GM18520 (cell line): ENCODE data around the gene LRRC14B.
"Not testable (repeated sequence)": the region's sequence is repeated elsewhere in the genome, so short reads cannot be mapped to it uniquely, and the experiment has no call there.

Source experiments
- ATAC-seq: cut with Tn5 transposase; IDR thresholded peaks from one replicate; pipeline ENCODE4 v1.9.1; 2021; ENCODE audit not compliant: unreplicated experiment

The LRRC14B gene

DNA sequence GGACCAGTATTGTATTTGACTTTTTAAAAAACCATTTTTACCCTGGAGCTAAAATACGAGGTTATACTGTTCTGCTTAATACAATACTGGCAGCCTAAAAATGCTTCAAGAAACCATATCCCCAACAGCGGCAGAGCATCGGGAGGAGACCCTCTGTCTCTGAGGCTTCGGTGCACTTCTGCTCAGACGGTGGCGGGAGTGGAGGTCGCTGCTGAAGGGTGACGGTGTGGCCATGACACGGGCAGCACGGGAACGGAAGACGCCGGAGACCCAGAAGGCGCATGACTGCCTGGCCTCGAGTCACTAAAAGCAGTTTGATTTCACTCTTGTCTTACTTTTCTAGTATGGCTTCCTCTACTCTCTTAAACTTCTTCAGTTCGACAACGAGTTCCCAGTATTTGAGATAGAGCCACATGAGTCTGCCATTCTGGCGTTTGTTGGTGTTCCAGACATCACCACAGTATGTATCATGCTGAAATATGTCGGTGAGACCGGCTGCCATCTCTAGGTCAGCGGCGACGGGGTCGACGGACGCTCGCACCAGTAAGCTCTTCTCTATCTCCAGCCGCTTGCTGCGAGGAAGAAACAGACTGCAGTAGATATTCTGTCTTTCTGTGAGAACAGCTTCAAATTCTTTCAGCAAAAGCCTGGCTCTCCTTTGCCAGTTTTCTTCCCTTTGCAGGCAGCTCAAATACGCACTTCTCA is 13.8 kb downstream of the LRRC14B start:
- no peak for ATAC-seq

GRCh38 chr5:206406-206805 is 15.1 kb downstream of the LRRC14B start:
- ATAC-seq = no peak

DNA sequence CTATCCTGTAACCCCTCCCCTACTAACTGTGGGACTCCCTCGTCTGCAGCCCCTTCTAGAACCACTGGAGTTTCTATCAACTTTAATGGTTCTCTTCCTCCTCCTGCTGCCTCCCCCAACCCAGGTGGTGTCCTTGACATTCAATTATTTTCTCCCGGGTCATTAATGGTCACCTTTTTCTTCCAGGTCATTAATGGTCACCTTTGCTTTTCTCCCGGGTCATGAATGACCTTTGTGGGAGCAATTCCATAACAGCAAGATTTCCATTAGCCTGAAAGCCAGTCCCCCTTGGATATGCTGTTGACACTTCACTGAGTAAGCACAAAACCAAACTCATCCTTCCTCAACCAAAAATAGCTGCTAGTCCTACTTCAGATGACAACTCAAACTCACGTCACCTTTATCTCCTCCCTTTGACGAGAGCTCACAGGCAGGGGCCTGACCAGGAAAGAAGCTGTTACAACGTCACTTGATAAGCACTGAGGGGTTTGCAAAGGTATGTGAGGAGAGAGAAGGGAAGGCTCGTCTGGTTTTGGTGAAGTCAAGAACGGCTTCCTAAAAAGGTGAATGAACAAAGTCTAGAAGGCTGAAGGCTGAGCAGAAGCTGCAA is 15.7 kb downstream of the LRRC14B start:
- no peak for ATAC-seq

DNA sequence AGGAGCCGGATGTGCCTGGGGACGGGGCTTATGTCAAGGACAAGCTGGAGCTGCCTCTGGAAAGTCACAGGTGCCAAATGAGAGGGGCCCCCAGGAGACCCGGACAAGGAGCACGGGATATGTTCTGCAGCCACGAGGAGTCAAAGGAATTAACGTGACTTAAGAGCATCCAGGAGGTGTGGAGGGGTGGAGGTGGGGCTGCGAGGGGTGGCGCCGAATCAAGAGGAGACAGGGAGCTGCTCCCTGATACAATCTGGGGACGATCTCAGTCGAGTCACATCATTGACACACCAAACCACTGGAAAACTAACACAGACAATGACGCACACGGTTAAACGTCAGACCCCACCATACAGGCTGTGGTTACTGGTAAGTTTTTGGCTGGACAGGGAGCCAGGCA is 16.3 kb downstream of the LRRC14B start:
- ATAC-seq = no peak

DNA sequence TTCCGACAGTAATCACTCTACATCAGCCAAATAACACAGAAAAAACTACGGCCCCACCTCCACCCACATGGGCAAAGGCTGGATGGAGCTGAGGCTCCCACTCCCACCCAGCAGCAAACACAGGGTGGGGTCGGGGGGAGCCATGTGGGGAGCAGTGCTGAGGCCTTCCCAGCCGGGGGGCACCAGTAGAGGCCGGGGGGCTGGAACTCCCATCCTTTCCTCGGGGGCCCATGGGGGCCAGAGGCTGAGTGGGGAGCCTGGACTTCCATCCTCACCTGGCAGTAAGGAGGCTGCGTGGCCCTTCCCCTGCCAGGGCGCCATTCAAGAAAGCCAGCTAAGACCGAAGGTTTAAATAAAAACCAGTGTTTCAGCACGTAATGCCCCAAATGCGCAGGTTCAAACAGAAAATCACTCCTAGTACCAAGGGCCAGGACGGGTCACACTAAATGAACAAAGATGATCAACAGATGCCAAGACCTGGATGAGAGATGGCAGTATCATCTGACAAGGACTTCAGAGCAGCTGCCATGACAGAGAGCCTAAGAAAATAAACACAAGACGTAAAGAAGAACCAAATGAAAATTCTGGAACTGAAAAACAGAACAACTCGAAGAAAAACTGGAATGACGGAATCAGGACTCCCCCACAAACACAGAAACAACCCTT is 17.3 kb downstream of the LRRC14B start:
- ATAC-seq = no peak

GRCh38 chr5:213803-214395 is 22.6 kb downstream of the LRRC14B start:
- no peak for ATAC-seq

DNA sequence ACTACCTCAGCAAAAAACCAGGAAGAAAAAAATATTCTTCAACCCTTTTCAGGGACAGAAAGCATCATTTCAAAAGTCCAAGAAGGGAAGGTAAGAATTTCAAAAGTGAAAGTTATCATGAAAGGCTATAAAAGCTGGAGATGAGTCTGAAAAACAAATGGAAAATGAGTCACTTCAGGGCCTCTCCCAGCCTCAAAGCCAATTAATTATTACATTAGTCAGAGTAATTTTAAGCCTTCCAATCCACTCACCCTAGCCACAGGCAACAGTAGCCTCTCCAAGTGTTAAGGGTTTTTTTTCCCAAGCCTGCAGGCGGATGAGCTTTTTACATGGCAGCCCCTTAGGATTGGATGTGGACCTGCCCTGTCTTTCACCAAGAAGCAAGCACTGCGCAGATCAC is 24.0 kb downstream of the LRRC14B start:
- ATAC-seq = not testable (repeated sequence)

- ATAC-seq = not testable (repeated sequence)
These were observed 24.8 kb downstream of the LRRC14B start for GRCh38 chr5:216076-216475.

GRCh38 chr5:217494-218456 is 26.5 kb downstream of the LRRC14B start, which contains the start of the genes CCDC127 and SDHA:
CCDC127 (minus strand) TSS chr5:218153; CDS start chr5:216849, 1,304 bp downstream.
SDHA (plus strand) TSS chr5:218320; CDS start chr5:218356, 36 bp downstream.
- peak; percentile 64 for ATAC-seq

- peak; percentile 9 for ATAC-seq
These were observed 27.4 kb downstream of the LRRC14B start for GRCh38 chr5:218457-219291.

- no peak for ATAC-seq
These were observed 28.2 kb downstream of the LRRC14B start for GRCh38 chr5:219460-219863.

GRCh38 chr5:219991-220390 is 28.7 kb downstream of the LRRC14B start:
- no peak for ATAC-seq

- ATAC-seq = not testable (repeated sequence)
These were observed 31.8 kb downstream of the LRRC14B start for GRCh38 chr5:222951-223715.

DNA sequence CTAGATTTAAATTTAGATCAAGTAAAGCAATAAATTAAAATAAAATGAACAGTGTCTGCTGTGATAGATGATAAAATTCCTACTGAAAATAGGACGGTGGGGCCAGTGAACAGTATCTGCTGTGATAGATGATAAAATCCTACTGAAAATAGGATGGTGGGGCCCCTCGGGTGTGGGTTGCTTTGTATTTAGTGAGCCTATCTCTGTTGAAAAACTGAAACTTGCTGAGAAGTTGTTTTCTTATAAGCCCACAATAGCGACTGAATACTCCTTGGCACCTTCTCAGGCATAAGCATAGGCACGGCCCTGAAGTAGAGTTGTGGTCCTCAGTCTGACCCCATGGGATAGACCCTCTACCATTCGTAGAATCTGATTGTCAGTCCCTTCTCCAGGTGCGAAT is 32.5 kb downstream of the LRRC14B start:
- no peak for ATAC-seq

- ATAC-seq = no peak
These were observed 34.0 kb downstream of the LRRC14B start for GRCh38 chr5:225334-225733.

DNA sequence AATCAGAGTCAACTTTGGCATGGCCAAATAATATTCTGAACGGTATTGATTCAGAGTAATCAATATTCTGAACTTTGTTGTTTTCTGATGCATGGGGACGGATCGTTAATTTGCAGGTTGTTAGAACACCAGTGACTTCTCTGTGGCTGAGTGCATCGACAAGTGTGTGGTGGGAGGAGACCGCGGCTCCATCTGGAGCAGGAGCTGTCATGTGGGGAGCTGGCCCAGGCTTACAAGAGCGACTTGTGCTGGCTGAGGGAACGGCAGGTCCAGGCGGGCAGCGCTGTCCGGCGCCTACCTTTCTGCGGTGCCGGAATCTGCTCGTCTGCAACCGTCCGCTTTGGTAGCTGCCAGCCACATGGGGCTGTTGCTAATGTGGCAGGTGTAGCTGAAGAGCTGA is 36.1 kb downstream of the LRRC14B start:
- ATAC-seq = not testable (repeated sequence)

DNA sequence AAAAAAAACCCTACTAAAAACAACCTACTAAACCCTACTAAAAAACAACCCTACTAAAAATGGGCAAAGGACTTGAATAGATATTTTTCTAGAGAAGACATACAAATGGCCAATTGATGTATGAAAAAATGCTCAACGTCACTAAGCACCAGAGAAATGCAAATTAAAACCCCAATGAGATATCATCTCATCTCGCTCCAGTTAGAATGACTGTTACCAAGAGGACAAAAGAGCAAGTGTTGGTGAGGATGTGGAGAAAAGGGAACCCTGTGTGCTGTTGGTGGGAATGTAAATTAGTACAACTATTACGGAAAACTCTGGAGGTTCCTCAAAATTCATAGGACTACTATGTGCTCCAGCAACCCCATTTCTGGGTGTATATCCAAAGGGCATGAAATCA is 37.6 kb downstream of the LRRC14B start:
- ATAC-seq = no peak

GRCh38 chr5:230711-231110 is 39.4 kb downstream of the LRRC14B start:
- no peak for ATAC-seq

- ATAC-seq = no peak
These were observed 40.4 kb downstream of the LRRC14B start for GRCh38 chr5:231661-232060.
